GM19328 (cell line): Measurements from ENCODE around the gene TRAPPC10.

ENCODE experiments used
- ATAC-seq: cut with Tn5 transposase; IDR thresholded peaks from one replicate; pipeline ENCODE4 v1.9.1; 2021; ENCODE audit warnings: mild to moderate bottlenecking, moderate library complexity; ENCODE audit not compliant: unreplicated experiment

The TRAPPC10 gene

GRCh38 chr21:44029460-44030087, 17.5 kb downstream of the TRAPPC10 start:
- ATAC-seq = no peak

- ATAC-seq = no peak
Measured at GRCh38 chr21:44035244-44035643, 23.1 kb downstream of the TRAPPC10 start.

- ATAC-seq = no peak
Measured at GRCh38 chr21:44038063-44038462, 26.0 kb downstream of the TRAPPC10 start.

- no peak for ATAC-seq
Measured at GRCh38 chr21:44039828-44040227, 27.7 kb downstream of the TRAPPC10 start.

GRCh38 chr21:44043613-44044012, 31.5 kb downstream of the TRAPPC10 start:
- ATAC-seq = no peak

- ATAC-seq = no peak
Measured at GRCh38 chr21:44046734-44047133, 34.6 kb downstream of the TRAPPC10 start.

DNA sequence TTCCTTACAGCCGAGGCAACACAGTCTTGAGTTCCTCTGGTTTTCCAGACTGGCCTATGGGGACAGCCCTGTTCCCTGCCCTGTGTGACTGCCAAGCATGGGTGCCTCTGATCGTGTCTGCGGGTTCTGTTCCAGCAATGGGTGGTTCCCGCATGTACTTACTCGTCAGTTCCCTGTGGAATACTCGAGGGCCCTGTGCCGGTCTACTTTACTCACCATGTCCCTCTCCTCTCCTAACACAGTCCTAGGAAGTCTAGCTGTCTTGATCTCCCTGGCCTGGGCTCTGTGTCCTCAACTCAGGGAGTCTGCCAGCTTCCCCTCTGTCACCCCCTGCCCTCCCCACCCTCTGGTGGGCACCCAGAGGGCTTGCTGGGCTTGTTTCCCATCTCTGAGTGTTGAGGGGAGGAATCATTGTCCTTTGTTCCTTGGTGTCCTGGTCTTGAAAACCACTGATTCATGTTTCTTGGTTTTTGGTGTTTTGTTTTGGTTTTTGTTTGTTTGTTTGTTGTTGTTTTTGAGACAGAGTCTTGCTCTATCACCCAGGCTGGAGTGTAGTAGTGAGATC, 36.0 kb downstream of the TRAPPC10 start:
- no peak for ATAC-seq

- ATAC-seq = no peak
Measured at GRCh38 chr21:44049182-44049581, 37.1 kb downstream of the TRAPPC10 start.

DNA sequence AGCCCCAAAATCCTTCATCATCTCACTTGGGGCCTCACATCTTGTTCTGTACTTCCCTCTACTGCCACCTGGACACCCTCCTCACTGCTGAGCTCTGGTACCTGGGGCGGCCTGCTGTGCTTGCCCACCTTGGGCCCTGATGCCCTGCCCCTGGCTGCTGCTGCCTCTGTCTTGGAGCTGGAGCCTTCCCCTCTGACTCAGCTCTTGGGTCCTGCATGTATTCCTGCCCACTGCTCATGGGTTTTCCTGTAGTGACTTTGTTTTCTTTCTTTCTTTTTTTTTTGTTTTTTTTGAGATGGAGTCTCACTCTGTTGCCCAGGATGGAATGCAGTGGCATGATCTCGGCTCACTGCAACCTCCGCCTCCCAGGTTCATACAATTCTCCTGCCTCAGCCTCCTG, 37.5 kb downstream of the TRAPPC10 start:
- ATAC-seq = no peak

DNA sequence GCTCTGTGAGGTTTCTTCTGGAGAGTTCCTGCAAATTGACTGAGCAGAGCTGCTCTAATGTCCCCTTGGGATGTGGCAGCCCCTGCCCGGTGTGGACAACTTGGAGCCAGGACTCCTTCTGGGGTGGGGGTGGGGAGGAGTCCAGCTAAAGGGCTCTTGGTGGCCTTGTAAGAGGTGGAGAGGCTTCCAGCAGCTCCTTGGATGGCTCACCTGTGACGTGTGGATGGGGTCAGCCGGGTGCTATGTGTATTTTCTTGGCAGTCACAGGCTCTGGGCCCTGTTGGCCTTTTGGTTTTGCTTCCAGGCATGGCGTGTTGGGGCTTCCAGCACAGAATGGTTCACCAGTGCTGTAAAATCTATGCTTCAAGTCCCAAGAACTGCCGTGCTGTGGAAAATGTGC, 38.2 kb downstream of the TRAPPC10 start:
- ATAC-seq = no peak

- ATAC-seq = no peak
Measured at GRCh38 chr21:44051462-44051941, 39.4 kb downstream of the TRAPPC10 start.

GRCh38 chr21:44052071-44052829, 40.1 kb downstream of the TRAPPC10 start:
- ATAC-seq = no peak

DNA sequence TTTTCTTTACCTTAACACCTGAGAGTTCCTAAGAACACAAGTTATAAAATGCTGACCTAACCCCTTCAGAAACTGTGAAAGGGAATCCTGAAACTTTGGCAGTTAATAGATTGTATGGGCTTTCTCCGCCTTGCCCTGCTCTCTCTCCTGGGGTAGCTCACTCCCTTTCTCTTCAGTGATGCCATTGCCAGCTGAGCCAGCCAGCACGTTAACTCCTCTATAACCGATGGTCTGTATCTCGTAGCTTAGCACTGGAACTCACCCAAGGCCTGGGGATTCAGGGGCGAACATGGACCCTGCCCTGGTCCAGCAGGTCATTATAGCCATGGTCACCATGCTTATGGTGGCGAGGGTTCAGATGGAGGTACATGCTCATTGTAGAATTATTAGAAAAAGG, 40.7 kb downstream of the TRAPPC10 start:
- no peak for ATAC-seq

DNA sequence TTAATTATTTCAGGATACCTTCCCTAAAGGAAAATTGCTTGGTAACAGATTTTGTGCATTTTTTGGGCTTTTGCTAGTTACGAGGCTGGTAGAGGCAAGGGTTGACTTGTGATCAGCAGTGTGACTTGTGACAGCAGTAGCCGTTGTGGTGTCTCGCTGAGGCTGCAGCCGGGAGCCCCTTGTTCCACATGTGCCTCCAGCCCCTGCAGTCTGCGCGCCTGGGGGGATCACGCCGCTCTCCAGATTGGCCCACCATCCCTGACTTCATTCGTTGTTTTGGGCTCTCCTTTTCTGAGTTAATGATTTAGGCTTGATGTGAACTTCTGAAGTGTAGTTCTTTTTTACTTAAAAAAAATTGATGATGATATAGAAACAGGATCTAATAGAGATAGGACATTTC, 41.5 kb downstream of the TRAPPC10 start:
- ATAC-seq = no peak

GRCh38 chr21:44054710-44055109, 42.6 kb downstream of the TRAPPC10 start:
- ATAC-seq = no peak

DNA sequence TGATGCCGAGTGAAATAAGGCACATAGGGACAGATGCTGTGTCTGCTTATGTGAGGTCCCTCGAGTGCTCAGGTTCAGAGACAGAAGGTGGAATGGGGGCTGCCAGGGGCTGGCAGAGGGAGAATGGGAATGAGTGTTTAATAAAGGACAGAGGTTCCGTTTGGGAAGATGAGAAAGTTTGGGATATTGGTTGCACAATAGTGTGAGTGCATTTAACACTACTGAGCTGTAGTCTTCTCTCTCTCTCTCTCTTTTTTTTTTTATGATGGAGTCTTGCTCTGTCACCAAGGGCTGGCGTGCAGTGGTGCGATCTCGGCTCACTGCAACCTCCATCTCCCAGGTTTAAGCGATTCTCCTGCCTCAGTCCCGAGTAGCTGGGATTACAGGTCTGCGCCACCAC, 44.9 kb downstream of the TRAPPC10 start:
- ATAC-seq = no peak

GRCh38 chr21:44057960-44058651, 46.0 kb downstream of the TRAPPC10 start:
- no peak for ATAC-seq

- no peak for ATAC-seq
Measured at GRCh38 chr21:44058652-44058964, 46.5 kb downstream of the TRAPPC10 start.

DNA sequence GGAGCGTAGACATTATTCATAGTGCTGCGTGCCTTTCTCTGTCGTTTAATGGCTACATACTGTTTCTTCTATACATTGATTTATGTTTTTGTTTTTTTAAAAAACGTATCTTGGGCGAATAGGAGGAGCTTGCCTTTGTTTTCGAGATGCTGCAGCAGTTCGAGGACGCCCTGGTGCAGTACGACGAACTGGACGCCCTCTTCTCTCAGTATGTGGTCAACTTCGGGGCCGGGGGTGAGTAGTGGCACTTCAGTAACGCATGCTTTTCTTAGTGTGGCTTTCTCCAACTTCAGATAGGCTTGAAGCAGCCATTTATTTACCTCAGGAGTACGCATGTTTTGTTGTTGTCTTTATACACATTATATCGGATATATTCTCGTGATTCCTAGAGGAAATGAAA, 46.9 kb downstream of the TRAPPC10 start:
- no peak for ATAC-seq

DNA sequence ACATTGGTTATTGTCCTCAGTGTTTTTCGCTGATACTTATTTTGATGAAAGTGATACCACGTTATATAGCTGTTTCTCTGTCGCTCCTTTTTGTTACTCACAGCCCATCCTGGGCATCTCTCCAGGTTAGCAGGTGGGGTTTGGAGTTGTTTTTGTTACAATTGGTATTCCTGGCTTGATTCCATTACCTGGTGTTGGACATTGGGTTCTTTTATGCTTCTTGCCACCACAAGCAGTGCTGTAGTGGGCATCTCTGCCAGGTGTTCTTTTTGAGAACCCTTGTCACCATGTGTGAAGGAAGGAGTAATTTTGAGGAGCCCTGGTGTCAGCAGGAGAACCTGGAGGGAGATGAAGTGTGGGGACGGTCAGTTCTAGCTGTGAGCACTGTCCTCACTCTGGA, 47.6 kb downstream of the TRAPPC10 start:
- ATAC-seq = no peak

- no peak for ATAC-seq
Measured at GRCh38 chr21:44062380-44062779, 50.3 kb downstream of the TRAPPC10 start.
